ENCODE measurements around the gene RECQL5. TPM values are rescaled to one million over a fixed set of nuclear protein-coding genes. Genes with fewer than 3 reads are reported as not detected.

The RECQL5 gene
- polyA plus RNA-seq (2013, experiment 1 of 2) = 31.4 TPM
- polyA plus RNA-seq (2013, experiment 2 of 2) = 27.7 TPM

GRCh38 chr17:75666959-75667790 is at the start of gene RECQL5, which contains the start of gene SAP30BP:
Gene RECQL5 (minus strand): TSS chr17:75667154. CDS start chr17:75666557, 597 bp downstream.
Gene SAP30BP (plus strand): TSS chr17:75667338. CDS start chr17:75667373, 35 bp downstream.
- Histone ChIP-seq H3K36me3 (ENCODE audit: control insufficient read depth, insufficient read depth, low read length) (peaks cover 48% of the 10 kb centered on the region), H3K4me3 (ENCODE audit: extremely low read depth, insufficient read depth, low read length, poor library complexity, severe bottlenecking) (peak within 1 kb of the TSS; percentile 98), H3K9me3 (ENCODE audit: control insufficient read depth, low read length) (no peaks in the 10 kb centered on the region), H3K4me1 (ENCODE audit: control insufficient read depth, insufficient read depth, low read length, poor library complexity, severe bottlenecking) (peaks cover 5% of the 10 kb centered on the region), H3K27ac (ENCODE audit: low read depth, low read length, severe bottlenecking) (peak within 1 kb of the TSS; percentile 83)
- 0 to 1% methylated on average over 37 to 43 of the region's 55 CpGs for WGBS, 2 experiments (ENCODE audit: insufficient coverage in 2 of 2)

GRCh38 chr17:75712446-75712845 is 45.5 kb upstream of the RECQL5 start:
- peaks cover 12% of the 10 kb centered on the region for H3K36me3 ChIP-seq (ENCODE audit: control insufficient read depth, insufficient read depth, low read length)
- H3K4me3 ChIP-seq (ENCODE audit: extremely low read depth, insufficient read depth, low read length, poor library complexity, severe bottlenecking) = no peak overlapping the region
- WGBS, 2 experiments (ENCODE audit: insufficient coverage in 2 of 2) = 83 to 100% methylated on average over 1 of the region's 2 CpGs
- no peaks in the 10 kb centered on the region for H3K9me3 ChIP-seq (ENCODE audit: control insufficient read depth, low read length)
- H3K4me1 ChIP-seq (ENCODE audit: control insufficient read depth, insufficient read depth, low read length, poor library complexity, severe bottlenecking) = no peaks in the 10 kb centered on the region
- no peak overlapping the region for H3K27ac ChIP-seq (ENCODE audit: low read depth, low read length, severe bottlenecking)

GRCh38 chr17:75707079-75707571 is 40.2 kb upstream of the RECQL5 start:
- WGBS, 2 experiments (ENCODE audit: insufficient coverage in 2 of 2) = 92 to 98% methylated on average over 7 to 12 of the region's 12 CpGs
- Histone ChIP-seq H3K9me3 (ENCODE audit: control insufficient read depth, low read length) (no peaks in the 10 kb centered on the region), H3K27ac (ENCODE audit: low read depth, low read length, severe bottlenecking) (no peak overlapping the region), H3K4me3 (ENCODE audit: extremely low read depth, insufficient read depth, low read length, poor library complexity, severe bottlenecking) (no peak overlapping the region), H3K36me3 (ENCODE audit: control insufficient read depth, insufficient read depth, low read length) (peaks cover 63% of the 10 kb centered on the region), H3K4me1 (ENCODE audit: control insufficient read depth, insufficient read depth, low read length, poor library complexity, severe bottlenecking) (peaks cover 11% of the 10 kb centered on the region)

GRCh38 chr17:75706042-75706728 is 39.2 kb upstream of the RECQL5 start:
- Histone ChIP-seq H3K36me3 (ENCODE audit: control insufficient read depth, insufficient read depth, low read length) (peaks cover 73% of the 10 kb centered on the region), H3K27ac (ENCODE audit: low read depth, low read length, severe bottlenecking) (no peak overlapping the region), H3K9me3 (ENCODE audit: control insufficient read depth, low read length) (no peaks in the 10 kb centered on the region), H3K4me1 (ENCODE audit: control insufficient read depth, insufficient read depth, low read length, poor library complexity, severe bottlenecking) (peaks cover 11% of the 10 kb centered on the region), H3K4me3 (ENCODE audit: extremely low read depth, insufficient read depth, low read length, poor library complexity, severe bottlenecking) (no peak overlapping the region)
- WGBS, 2 experiments (ENCODE audit: insufficient coverage in 2 of 2) = 95 to 96% methylated on average over 16 to 20 of the region's 20 CpGs

GRCh38 chr17:75704963-75705875 is 38.3 kb upstream of the RECQL5 start:
- 96 to 98% methylated on average over 14 to 16 of the region's 27 CpGs for WGBS, 2 experiments (ENCODE audit: insufficient coverage in 2 of 2)
- H3K27ac ChIP-seq (ENCODE audit: low read depth, low read length, severe bottlenecking) = no peak overlapping the region
- no peak overlapping the region for H3K4me3 ChIP-seq (ENCODE audit: extremely low read depth, insufficient read depth, low read length, poor library complexity, severe bottlenecking)
- H3K36me3 ChIP-seq (ENCODE audit: control insufficient read depth, insufficient read depth, low read length) = peaks cover 82% of the 10 kb centered on the region
- H3K4me1 ChIP-seq (ENCODE audit: control insufficient read depth, insufficient read depth, low read length, poor library complexity, severe bottlenecking) = peaks cover 14% of the 10 kb centered on the region
- H3K9me3 ChIP-seq (ENCODE audit: control insufficient read depth, low read length) = no peaks in the 10 kb centered on the region

- Histone ChIP-seq H3K36me3 (ENCODE audit: control insufficient read depth, insufficient read depth, low read length) (peaks cover 96% of the 10 kb centered on the region), H3K9me3 (ENCODE audit: control insufficient read depth, low read length) (no peaks in the 10 kb centered on the region), H3K4me3 (ENCODE audit: extremely low read depth, insufficient read depth, low read length, poor library complexity, severe bottlenecking) (no peak overlapping the region), H3K4me1 (ENCODE audit: control insufficient read depth, insufficient read depth, low read length, poor library complexity, severe bottlenecking) (peaks cover 31% of the 10 kb centered on the region), H3K27ac (ENCODE audit: low read depth, low read length, severe bottlenecking) (no peak overlapping the region)
- 92 to 96% methylated on average over 6 to 9 of the region's 9 CpGs for WGBS, 2 experiments (ENCODE audit: insufficient coverage in 2 of 2)
Observed at GRCh38 chr17:75703591-75703990, 36.6 kb upstream of the RECQL5 start.

GRCh38 chr17:75703191-75703590 is 36.2 kb upstream of the RECQL5 start:
- 95 to 98% methylated on average over 12 of the region's 12 CpGs for WGBS, 2 experiments (ENCODE audit: insufficient coverage in 2 of 2)
- Histone ChIP-seq H3K36me3 (ENCODE audit: control insufficient read depth, insufficient read depth, low read length) (peaks cover 97% of the 10 kb centered on the region), H3K9me3 (ENCODE audit: control insufficient read depth, low read length) (no peaks in the 10 kb centered on the region)

GRCh38 chr17:75701288-75701687 is 34.3 kb upstream of the RECQL5 start:
- H3K9me3 ChIP-seq (ENCODE audit: control insufficient read depth, low read length) = no peaks in the 10 kb centered on the region
- peaks cover 40% of the 10 kb centered on the region for H3K4me1 ChIP-seq (ENCODE audit: control insufficient read depth, insufficient read depth, low read length, poor library complexity, severe bottlenecking)
- peaks cover 98% of the 10 kb centered on the region for H3K36me3 ChIP-seq (ENCODE audit: control insufficient read depth, insufficient read depth, low read length)
- WGBS, 2 experiments (ENCODE audit: insufficient coverage in 2 of 2) = 93 to 97% methylated on average over 9 to 10 of the region's 10 CpGs
- no peak overlapping the region for H3K27ac ChIP-seq (ENCODE audit: low read depth, low read length, severe bottlenecking)
- no peak overlapping the region for H3K4me3 ChIP-seq (ENCODE audit: extremely low read depth, insufficient read depth, low read length, poor library complexity, severe bottlenecking)

More at GRCh38 chr17:75703191-75703590, 36.2 kb upstream of the RECQL5 start:
- Histone ChIP-seq H3K4me1 (ENCODE audit: control insufficient read depth, insufficient read depth, low read length, poor library complexity, severe bottlenecking) (peaks cover 31% of the 10 kb centered on the region), H3K4me3 (ENCODE audit: extremely low read depth, insufficient read depth, low read length, poor library complexity, severe bottlenecking) (no peak overlapping the region), H3K27ac (ENCODE audit: low read depth, low read length, severe bottlenecking) (no peak overlapping the region)

GRCh38 chr17:75698659-75699058 is 31.7 kb upstream of the RECQL5 start:
- Histone ChIP-seq H3K4me3 (ENCODE audit: extremely low read depth, insufficient read depth, low read length, poor library complexity, severe bottlenecking) (no peak overlapping the region), H3K36me3 (ENCODE audit: control insufficient read depth, insufficient read depth, low read length) (peaks cover 97% of the 10 kb centered on the region), H3K4me1 (ENCODE audit: control insufficient read depth, insufficient read depth, low read length, poor library complexity, severe bottlenecking) (peaks cover 54% of the 10 kb centered on the region), H3K9me3 (ENCODE audit: control insufficient read depth, low read length) (no peaks in the 10 kb centered on the region), H3K27ac (ENCODE audit: low read depth, low read length, severe bottlenecking) (no peak overlapping the region)
- WGBS, 2 experiments (ENCODE audit: insufficient coverage in 2 of 2) = 95 to 100% methylated on average over 2 to 3 of the region's 3 CpGs
